GM10248 (cell line): ENCODE measurements around the gene AOC2.
"Not testable (repeated sequence)": the region's sequence is repeated elsewhere in the genome, so short reads cannot be mapped to it uniquely, and the experiment has no call there.

Source experiments
- CTCF ChIA-PET: fragments of 300-600 bp; sonication (Branson Sonifier 250); formaldehyde crosslinking; extraction: SDS; loops from one replicate; lab custom pipeline; 2021; ENCODE audit warnings: antibody characterized with exemption; lab: Yijun Ruan, JAX
- POLR2A ChIA-PET: fragments of 350-650 bp; sonication (Branson Sonifier 250); formaldehyde crosslinking; extraction: SDS; loops from one replicate; lab custom pipeline; 2020; ENCODE audit warnings: antibody characterized with exemption; lab: Yijun Ruan, JAX
- DNase-seq: peaks from one replicate; pipeline ENCODE4 v3.0.0; 2012; ENCODE audit errors: extremely low spot score
- TF ChIP-seq, protein P1 (sequence below): IDR thresholded peaks from 2 replicates; pipeline ENCODE4 v1.5.1; 2012; ENCODE audit warnings: mild to moderate bottlenecking, low read depth; ENCODE audit errors: extremely low read depth, missing control alignments, control extremely low read depth

The AOC2 gene

DNA sequence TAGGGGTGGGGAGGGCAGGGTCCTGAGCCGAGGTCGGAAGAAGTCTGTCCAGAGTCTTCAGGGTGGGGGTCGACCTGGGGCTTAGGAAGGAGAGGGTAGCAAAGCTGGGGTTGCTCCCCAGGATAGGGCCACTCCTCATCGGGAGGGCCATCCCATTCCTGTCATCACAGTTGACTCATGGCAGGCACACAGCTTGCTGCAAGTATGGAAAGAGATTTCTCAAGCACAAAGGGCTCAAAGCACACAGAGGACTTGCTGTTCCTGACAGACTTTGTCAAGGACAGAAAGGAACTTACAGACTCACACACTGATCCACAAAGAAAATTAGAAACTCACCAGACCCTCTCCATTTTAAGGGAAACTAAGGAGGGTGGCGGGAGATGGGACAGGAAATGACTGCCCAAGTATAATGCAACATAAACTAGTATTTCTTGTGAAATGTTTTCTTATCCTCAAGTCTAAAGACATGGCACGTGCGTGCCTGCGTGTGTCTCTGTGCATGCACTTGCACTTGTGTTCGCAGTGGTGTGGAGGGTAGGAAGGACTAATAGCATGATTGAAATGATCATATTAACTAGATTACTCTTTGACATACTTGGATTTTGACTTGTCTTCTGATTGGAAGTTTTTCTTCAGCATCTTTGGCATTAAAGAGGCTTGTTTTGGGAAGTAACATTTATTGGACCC is 2.4 kb downstream of the AOC2 start:
- ChIA-PET CTCF (interaction anchor here (1.1 to 3.2 kb wide), 2 partner anchors 10 to 151 kb away, joined by 3 to 12 read pairs; partner anchors contain the start of gene RPL27), POLR2A (interaction anchor here (0.6 kb wide), 1 partner anchor 107 kb away, joined by 4 read pairs; no protein-coding TSS in a partner anchor)
- TF ChIP-seq, protein P1, sequence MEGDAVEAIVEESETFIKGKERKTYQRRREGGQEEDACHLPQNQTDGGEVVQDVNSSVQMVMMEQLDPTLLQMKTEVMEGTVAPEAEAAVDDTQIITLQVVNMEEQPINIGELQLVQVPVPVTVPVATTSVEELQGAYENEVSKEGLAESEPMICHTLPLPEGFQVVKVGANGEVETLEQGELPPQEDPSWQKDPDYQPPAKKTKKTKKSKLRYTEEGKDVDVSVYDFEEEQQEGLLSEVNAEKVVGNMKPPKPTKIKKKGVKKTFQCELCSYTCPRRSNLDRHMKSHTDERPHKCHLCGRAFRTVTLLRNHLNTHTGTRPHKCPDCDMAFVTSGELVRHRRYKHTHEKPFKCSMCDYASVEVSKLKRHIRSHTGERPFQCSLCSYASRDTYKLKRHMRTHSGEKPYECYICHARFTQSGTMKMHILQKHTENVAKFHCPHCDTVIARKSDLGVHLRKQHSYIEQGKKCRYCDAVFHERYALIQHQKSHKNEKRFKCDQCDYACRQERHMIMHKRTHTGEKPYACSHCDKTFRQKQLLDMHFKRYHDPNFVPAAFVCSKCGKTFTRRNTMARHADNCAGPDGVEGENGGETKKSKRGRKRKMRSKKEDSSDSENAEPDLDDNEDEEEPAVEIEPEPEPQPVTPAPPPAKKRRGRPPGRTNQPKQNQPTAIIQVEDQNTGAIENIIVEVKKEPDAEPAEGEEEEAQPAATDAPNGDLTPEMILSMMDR: no peak
- no peak for DNase-seq

DNA sequence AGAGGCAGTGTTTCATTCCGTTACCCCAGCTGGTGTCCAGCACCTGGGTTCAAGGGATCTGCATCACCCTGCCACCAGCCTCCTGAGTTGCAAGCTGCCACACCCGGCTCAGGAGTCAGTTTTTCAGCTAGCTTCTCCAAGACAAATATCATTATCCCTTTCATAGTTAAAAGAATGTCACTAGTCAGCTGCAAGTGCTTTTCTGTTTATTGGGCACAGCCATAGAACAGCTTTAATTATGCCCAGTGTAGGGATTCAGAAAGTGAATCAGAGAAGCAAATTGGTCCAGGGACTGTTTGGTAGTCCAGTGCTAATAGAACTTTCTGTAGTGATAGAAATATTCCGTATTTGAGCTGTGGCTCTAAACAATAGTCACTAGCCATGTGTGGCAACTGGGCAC is 3.7 kb downstream of the AOC2 start:
- DNase-seq: no peak
- TF ChIP-seq, protein P1: no peak
- ChIA-PET CTCF (interaction anchor here (0.9 to 1.7 kb wide), 5 partner anchors 14 to 81 kb away, joined by 3 to 5 read pairs (median 3); partner anchors contain the start of genes BECN1 and PSME3), POLR2A (interaction anchor here (0.5 to 0.6 kb wide), 2 partner anchors 121 to 954 kb away, joined by 3 to 4 read pairs; no protein-coding TSS in a partner anchor)

DNA sequence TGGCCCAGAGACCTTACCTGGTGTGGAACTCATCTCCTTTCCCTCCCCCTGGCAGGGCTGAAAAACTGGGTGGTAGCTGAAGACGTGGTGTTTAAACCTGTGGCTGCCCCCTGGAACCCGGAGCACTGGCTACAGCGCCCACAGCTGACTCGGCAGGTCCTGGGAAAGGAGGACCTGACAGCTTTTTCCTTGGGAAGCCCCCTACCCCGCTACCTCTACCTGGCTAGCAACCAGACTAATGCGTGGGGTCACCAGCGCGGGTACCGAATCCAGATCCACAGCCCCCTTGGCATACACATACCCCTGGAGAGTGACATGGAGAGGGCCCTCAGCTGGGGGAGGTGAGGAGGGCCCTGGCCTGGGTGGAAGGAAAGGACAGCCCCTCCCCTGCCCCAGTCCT is 4.7 kb downstream of the AOC2 start:
- CTCF ChIA-PET: interaction anchor here (1.1 to 1.7 kb wide), 3 partner anchors 15 to 80 kb away, joined by 3 to 5 read pairs (median 3); partner anchors contain the start of gene PSME3
- no peak for DNase-seq
- TF ChIP-seq, protein P1: no peak
- POLR2A ChIA-PET: interaction anchor here (0.7 kb wide), 1 partner anchor 16 kb away, joined by 4 read pairs; the partner anchor contains the start of gene PSME3

DNA sequence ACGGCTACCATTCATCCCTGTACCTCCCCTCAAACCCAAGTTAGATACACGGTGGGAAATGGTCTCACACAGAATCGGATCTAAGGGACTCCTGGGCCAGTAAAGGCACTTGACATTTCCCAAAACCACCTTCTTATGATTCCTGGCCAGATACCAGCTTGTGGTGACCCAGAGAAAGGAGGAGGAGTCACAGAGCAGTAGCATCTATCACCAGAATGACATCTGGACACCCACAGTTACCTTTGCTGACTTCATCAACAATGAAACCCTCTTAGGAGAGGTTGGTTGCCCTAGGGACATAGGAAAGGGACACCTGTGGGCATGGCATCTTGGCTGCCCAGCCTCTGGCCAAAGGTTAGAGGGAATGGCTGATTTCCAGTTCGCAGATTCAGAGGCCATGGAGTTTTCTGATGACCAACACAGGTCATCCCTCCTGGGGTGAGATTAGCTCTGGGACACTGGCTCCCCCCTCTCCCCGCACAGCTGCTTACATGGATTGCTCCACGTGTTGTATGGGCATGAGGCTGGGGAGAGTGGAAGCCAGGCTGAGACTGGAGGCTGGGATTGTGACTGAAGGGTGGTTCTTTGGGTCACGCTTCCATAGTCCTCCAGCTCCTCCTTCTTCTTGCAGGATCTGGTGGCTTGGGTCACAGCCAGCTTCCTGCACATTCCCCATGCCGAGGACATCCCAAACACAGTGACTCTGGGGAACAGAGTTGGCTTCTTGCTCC is 5.2 kb downstream of the AOC2 start:
- TF ChIP-seq, protein P1: no peak
- CTCF ChIA-PET: interaction anchor here (1.7 kb wide), 1 partner anchor 16 kb away, joined by 5 read pairs; the partner anchor contains the start of gene PSME3
- DNase-seq: no peak
- POLR2A ChIA-PET: no interaction called here

DNA sequence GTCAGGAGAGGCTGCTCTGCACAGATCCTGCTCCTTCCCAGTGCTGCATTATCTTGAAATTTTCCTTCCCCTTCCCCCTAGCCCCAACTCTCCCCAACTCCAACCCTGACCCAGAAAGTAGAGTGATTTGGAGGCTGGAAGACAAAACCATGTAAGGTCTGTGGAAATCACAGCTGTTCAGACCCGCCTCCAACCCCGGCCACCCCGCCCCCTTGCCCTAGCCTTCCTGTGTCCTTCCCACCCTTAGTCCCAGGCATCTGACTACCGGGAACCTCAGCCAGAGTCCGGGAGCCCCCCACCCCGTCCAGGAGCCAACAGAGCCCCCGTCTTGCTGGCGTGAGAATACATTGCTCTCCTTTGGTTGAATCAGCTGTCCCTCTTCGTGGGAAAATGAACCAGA is 6.6 kb downstream of the AOC2 start, which contains the start of gene AOC3:
Gene AOC3, plus strand, starts transcription at position 246 of the 400 bp plus-strand sequence. Its CDS starts 145 bp downstream, at position 391.
- ChIA-PET POLR2A (no interaction called here), CTCF (no interaction called here)
- TF ChIP-seq, protein P1: no peak
- DNase-seq: no peak

- POLR2A ChIA-PET, DNase-seq: not testable (repeated sequence)
- CTCF ChIA-PET: interaction anchor here (1.1 kb wide), 1 partner anchor 17 kb away, joined by 3 read pairs; no protein-coding TSS in a partner anchor
Measured at GRCh38 chr17:42851371-42852240, 7.2 kb downstream of the AOC2 start.
